ENCODE measurements around the gene KHK.
A peak's percentile ranks its signal among the peaks of the same experiment; 100 is the strongest.

KHK gene

GRCh38 chr2:27134781-27135477 lies 48.4 kb downstream of the KHK start:
- H3K36me3 ChIP-seq (ENCODE audit: control insufficient read depth in 1 of 2, insufficient read depth in 2 of 2, low read length in 2 of 2): peaks cover 20 to 27% of the 10 kb centered on the region in 2 donors
- peaks cover 13 to 18% of the 10 kb centered on the region in 2 donors for H3K4me1 ChIP-seq (ENCODE audit: control insufficient read depth in 1 of 2, insufficient read depth in 2 of 2, low read length in 2 of 2)
- H3K4me3 ChIP-seq (ENCODE audit: low read depth in 1 of 2, low read length in 2 of 2): peak overlapping the region in 1 of 2 donors; percentile 95
- no peaks in the 10 kb centered on the region for H3K27me3 ChIP-seq (ENCODE audit: low read depth, low read length)
- H3K9me3 ChIP-seq (ENCODE audit: control insufficient read depth in 1 of 2, low read length in 2 of 2): no peaks in the 10 kb centered on the region
- H3K27ac ChIP-seq (ENCODE audit: low read length): no peak overlapping the region

GRCh38 chr2:27135478-27135955 lies 48.9 kb downstream of the KHK start:
- H3K4me1 ChIP-seq (ENCODE audit: control insufficient read depth in 1 of 2, insufficient read depth in 2 of 2, low read length in 2 of 2): peaks cover 13 to 18% of the 10 kb centered on the region in 2 donors
- no peak overlapping the region for H3K4me3 ChIP-seq (ENCODE audit: low read depth in 1 of 2, low read length in 2 of 2)
- no peaks in the 10 kb centered on the region for H3K9me3 ChIP-seq (ENCODE audit: control insufficient read depth in 1 of 2, low read length in 2 of 2)
- no peaks in the 10 kb centered on the region for H3K27me3 ChIP-seq (ENCODE audit: low read depth, low read length)
- peaks cover 14 to 21% of the 10 kb centered on the region in 2 donors for H3K36me3 ChIP-seq (ENCODE audit: control insufficient read depth in 1 of 2, insufficient read depth in 2 of 2, low read length in 2 of 2)
- no peak overlapping the region for H3K27ac ChIP-seq (ENCODE audit: low read length)

DNA sequence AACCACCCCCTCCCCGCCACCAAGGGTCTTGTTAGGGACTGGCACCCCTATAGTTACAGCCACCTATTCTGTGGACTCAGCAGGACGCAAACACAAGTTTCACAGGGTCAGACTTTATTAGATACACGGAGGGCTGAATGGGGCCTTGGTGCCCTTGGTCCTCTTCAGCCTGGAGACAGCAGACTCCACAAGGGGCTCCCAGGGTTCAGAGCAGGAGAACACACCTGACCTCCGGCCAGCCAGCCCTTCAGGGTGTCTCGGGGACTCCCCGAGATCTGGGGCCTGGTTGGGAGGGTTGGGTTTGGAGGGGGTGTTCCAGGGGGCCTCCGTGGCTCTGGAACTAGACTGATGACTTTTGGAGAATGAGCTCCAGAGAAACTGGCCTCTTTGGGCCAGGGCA lies 50.2 kb downstream of the KHK start:
- no peaks in the 10 kb centered on the region for H3K27me3 ChIP-seq (ENCODE audit: low read depth, low read length)
- peaks cover 13 to 18% of the 10 kb centered on the region in 2 donors for H3K4me1 ChIP-seq (ENCODE audit: control insufficient read depth in 1 of 2, insufficient read depth in 2 of 2, low read length in 2 of 2)
- H3K9me3 ChIP-seq (ENCODE audit: control insufficient read depth in 1 of 2, low read length in 2 of 2): no peaks in the 10 kb centered on the region
- no peak overlapping the region for H3K4me3 ChIP-seq (ENCODE audit: low read depth in 1 of 2, low read length in 2 of 2)
- peaks cover 3 to 8% of the 10 kb centered on the region in 2 donors for H3K36me3 ChIP-seq (ENCODE audit: control insufficient read depth in 1 of 2, insufficient read depth in 2 of 2, low read length in 2 of 2)
- no peak overlapping the region for H3K27ac ChIP-seq (ENCODE audit: low read length)

DNA sequence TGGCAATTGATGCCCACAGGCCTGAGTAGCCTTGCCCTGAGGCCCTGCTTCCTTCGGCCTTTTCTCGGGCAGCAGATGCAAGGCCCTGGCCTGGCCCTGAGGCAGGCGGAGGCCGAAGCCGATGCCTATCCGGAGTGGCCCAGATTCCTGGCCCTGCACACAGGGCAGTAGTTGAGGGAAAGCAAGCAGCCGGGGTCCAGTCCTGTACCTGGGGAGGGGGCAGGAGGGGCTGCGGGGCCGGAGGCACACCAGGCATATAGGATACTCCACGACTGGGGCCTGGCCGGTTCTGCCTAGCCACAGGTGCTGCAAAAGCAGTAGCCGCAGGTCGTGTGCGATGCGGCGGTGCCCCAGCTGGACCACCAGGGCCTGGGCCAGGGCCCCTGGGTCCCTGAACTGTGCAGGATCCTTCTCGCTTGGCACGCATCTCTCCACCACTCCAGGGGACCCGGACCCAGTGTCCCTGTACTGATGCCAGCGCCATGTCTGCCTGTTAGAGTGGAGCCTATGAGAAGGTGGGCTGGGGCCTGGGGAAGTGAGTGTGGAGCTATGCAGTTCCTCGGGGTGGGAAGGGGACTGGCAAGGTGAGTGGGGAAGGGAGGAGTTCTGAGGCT lies 50.9 kb downstream of the KHK start:
- no peak overlapping the region for H3K27ac ChIP-seq (ENCODE audit: low read length)
- H3K4me3 ChIP-seq (ENCODE audit: low read depth in 1 of 2, low read length in 2 of 2): no peak overlapping the region
- no peaks in the 10 kb centered on the region for H3K27me3 ChIP-seq (ENCODE audit: low read depth, low read length)
- peaks cover 0 to 2% of the 10 kb centered on the region in 2 donors for H3K36me3 ChIP-seq (ENCODE audit: control insufficient read depth in 1 of 2, insufficient read depth in 2 of 2, low read length in 2 of 2)
- peaks cover 13 to 15% of the 10 kb centered on the region in 2 donors for H3K4me1 ChIP-seq (ENCODE audit: control insufficient read depth in 1 of 2, insufficient read depth in 2 of 2, low read length in 2 of 2)
- H3K9me3 ChIP-seq (ENCODE audit: control insufficient read depth in 1 of 2, low read length in 2 of 2): no peaks in the 10 kb centered on the region

GRCh38 chr2:27138111-27138510 lies 51.5 kb downstream of the KHK start:
- peaks cover 6 to 8% of the 10 kb centered on the region in 2 donors for H3K4me1 ChIP-seq (ENCODE audit: control insufficient read depth in 1 of 2, insufficient read depth in 2 of 2, low read length in 2 of 2)
- no peaks in the 10 kb centered on the region for H3K36me3 ChIP-seq (ENCODE audit: control insufficient read depth in 1 of 2, insufficient read depth in 2 of 2, low read length in 2 of 2)
- no peak overlapping the region for H3K27ac ChIP-seq (ENCODE audit: low read length)
- no peak overlapping the region for H3K4me3 ChIP-seq (ENCODE audit: low read depth in 1 of 2, low read length in 2 of 2)
- H3K27me3 ChIP-seq (ENCODE audit: low read depth, low read length): no peaks in the 10 kb centered on the region
- no peaks in the 10 kb centered on the region for H3K9me3 ChIP-seq (ENCODE audit: control insufficient read depth in 1 of 2, low read length in 2 of 2)

GRCh38 chr2:27139310-27139709 lies 52.7 kb downstream of the KHK start, which contains the start of gene PRR30:
Gene PRR30 (minus strand): TSS chr2:27139410. CDS start chr2:27138329, 1,081 bp downstream.
- Histone ChIP-seq H3K27ac (ENCODE audit: low read length) (no peak within 1 kb of the TSS), H3K9me3 (ENCODE audit: control insufficient read depth in 1 of 2, low read length in 2 of 2) (no peaks in the 10 kb centered on the region), H3K36me3 (ENCODE audit: control insufficient read depth in 1 of 2, insufficient read depth in 2 of 2, low read length in 2 of 2) (no peaks in the 10 kb centered on the region), H3K4me3 (ENCODE audit: low read depth in 1 of 2, low read length in 2 of 2) (no peak within 1 kb of the TSS), H3K4me1 (ENCODE audit: control insufficient read depth in 1 of 2, insufficient read depth in 2 of 2, low read length in 2 of 2) (no peaks in the 10 kb centered on the region), H3K27me3 (ENCODE audit: low read depth, low read length) (no peaks in the 10 kb centered on the region)

DNA sequence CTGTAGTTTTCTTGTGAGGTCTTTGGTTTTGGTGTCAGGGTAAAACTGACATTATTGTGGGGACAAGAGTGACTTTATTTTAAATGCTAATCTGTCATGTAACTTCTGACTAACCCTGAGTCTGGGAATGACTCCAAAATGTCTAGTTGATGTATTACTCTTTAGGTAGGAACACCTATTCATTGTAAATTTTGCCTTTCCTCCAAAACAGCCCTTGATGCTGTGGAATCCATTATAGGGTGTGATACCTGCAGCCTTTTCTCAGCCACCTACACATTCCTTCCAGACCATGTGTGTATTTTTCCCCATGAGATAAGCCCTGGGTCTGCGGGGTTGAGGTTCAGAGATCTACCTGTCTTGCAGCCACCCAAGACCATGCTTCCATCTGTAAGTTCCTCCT lies 56.7 kb downstream of the KHK start:
- Histone ChIP-seq H3K27ac (ENCODE audit: low read length) (no peak overlapping the region), H3K4me3 (ENCODE audit: low read depth in 1 of 2, low read length in 2 of 2) (no peak overlapping the region), H3K4me1 (ENCODE audit: control insufficient read depth in 1 of 2, insufficient read depth in 2 of 2, low read length in 2 of 2) (no peaks in the 10 kb centered on the region), H3K9me3 (ENCODE audit: control insufficient read depth in 1 of 2, low read length in 2 of 2) (no peaks in the 10 kb centered on the region), H3K36me3 (ENCODE audit: control insufficient read depth in 1 of 2, insufficient read depth in 2 of 2, low read length in 2 of 2) (no peaks in the 10 kb centered on the region), H3K27me3 (ENCODE audit: low read depth, low read length) (no peaks in the 10 kb centered on the region)

DNA sequence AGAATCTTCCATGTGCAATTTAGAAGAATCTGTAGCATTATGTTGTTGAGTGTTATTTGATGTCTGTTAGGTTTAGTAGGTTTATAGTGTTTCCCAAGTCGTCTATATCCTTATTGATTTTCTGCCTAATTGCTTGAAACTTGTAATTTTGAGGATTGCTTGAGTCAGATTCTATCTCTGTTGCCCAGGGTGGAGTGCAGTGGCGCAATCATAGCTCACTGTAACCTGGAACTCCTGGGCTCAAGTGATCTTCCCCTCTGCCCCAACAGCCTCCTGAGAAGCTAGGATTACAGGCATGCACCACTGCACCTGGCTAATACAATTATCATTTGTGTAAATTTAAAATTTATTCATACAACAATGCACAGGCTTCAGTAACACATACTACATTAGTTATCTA lies 59.1 kb downstream of the KHK start:
- Histone ChIP-seq H3K4me1 (ENCODE audit: control insufficient read depth in 1 of 2, insufficient read depth in 2 of 2, low read length in 2 of 2) (no peaks in the 10 kb centered on the region), H3K9me3 (ENCODE audit: control insufficient read depth in 1 of 2, low read length in 2 of 2) (no peaks in the 10 kb centered on the region), H3K27ac (ENCODE audit: low read length) (no peak overlapping the region), H3K27me3 (ENCODE audit: low read depth, low read length) (no peaks in the 10 kb centered on the region), H3K4me3 (ENCODE audit: low read depth in 1 of 2, low read length in 2 of 2) (no peak overlapping the region), H3K36me3 (ENCODE audit: control insufficient read depth in 1 of 2, insufficient read depth in 2 of 2, low read length in 2 of 2) (no peaks in the 10 kb centered on the region)

- Histone ChIP-seq H3K27me3 (ENCODE audit: low read depth, low read length) (no peaks in the 10 kb centered on the region), H3K27ac (ENCODE audit: low read length) (no peak overlapping the region), H3K4me3 (ENCODE audit: low read depth in 1 of 2, low read length in 2 of 2) (no peak overlapping the region)
These were observed 61.4 kb downstream of the KHK start for GRCh38 chr2:27147935-27148334.

DNA sequence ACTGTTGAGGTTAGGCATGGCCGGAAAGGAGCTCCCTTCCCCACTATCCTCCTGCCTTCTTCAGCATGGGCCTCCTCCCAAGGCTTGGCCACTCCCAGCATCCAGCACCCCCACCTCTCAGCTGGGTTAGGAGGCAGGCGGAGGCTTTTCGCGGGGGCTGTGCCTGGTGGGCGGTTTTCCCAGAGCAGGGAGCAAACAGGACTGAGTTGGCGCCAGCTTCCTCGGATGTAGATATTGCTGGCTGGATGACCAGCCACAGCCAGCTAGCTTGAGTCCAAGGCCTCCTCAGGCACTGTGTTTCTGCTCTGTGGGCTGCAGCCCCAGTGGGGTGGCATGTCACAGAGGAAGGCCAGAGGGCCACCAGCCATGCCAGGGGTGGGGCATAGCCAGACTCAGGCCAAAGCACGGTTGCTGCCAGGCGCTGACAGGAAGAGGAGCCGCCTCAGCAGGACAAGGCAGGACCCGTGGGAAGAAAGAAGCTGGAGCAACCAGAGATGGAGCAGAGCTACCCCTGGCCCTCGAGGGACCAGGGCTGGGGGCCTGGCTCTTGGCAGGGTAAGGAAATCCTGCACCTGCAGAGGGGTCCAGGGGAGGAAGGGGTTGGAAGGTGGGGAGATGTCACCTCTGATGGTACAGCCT lies 62.3 kb downstream of the KHK start, which contains the start of gene TCF23:
Gene TCF23, plus strand, starts transcription at position 204 of the 639 bp plus-strand sequence. Its CDS starts 130 bp downstream, at position 334.
- no peak within 1 kb of the TSS for H3K27ac ChIP-seq (ENCODE audit: low read length)
- no peak within 1 kb of the TSS for H3K4me3 ChIP-seq (ENCODE audit: low read depth in 1 of 2, low read length in 2 of 2)
- H3K4me1 ChIP-seq (ENCODE audit: control insufficient read depth in 1 of 2, insufficient read depth in 2 of 2, low read length in 2 of 2): no peaks in the 10 kb centered on the region
- no peaks in the 10 kb centered on the region for H3K27me3 ChIP-seq (ENCODE audit: low read depth, low read length)
- H3K36me3 ChIP-seq (ENCODE audit: control insufficient read depth in 1 of 2, insufficient read depth in 2 of 2, low read length in 2 of 2): no peaks in the 10 kb centered on the region
- H3K9me3 ChIP-seq (ENCODE audit: control insufficient read depth in 1 of 2, low read length in 2 of 2): no peaks in the 10 kb centered on the region

More at GRCh38 chr2:27147935-27148334, 61.4 kb downstream of the KHK start:
- Histone ChIP-seq H3K36me3 (ENCODE audit: control insufficient read depth in 1 of 2, insufficient read depth in 2 of 2, low read length in 2 of 2) (no peaks in the 10 kb centered on the region), H3K4me1 (ENCODE audit: control insufficient read depth in 1 of 2, insufficient read depth in 2 of 2, low read length in 2 of 2) (no peaks in the 10 kb centered on the region), H3K9me3 (ENCODE audit: control insufficient read depth in 1 of 2, low read length in 2 of 2) (no peaks in the 10 kb centered on the region)

Measured in muscle layer of duodenum (tissue), 2 donors.